GM19324 (cell line): ENCODE measurements around the gene TNFAIP1.

ENCODE experiments used
- ATAC-seq: cut with Tn5 transposase; IDR thresholded peaks from one replicate; pipeline ENCODE4 v1.9.1; 2021; ENCODE audit warnings: mild to moderate bottlenecking, moderate library complexity; ENCODE audit not compliant: unreplicated experiment, low FRiP score

TNFAIP1 gene

DNA sequence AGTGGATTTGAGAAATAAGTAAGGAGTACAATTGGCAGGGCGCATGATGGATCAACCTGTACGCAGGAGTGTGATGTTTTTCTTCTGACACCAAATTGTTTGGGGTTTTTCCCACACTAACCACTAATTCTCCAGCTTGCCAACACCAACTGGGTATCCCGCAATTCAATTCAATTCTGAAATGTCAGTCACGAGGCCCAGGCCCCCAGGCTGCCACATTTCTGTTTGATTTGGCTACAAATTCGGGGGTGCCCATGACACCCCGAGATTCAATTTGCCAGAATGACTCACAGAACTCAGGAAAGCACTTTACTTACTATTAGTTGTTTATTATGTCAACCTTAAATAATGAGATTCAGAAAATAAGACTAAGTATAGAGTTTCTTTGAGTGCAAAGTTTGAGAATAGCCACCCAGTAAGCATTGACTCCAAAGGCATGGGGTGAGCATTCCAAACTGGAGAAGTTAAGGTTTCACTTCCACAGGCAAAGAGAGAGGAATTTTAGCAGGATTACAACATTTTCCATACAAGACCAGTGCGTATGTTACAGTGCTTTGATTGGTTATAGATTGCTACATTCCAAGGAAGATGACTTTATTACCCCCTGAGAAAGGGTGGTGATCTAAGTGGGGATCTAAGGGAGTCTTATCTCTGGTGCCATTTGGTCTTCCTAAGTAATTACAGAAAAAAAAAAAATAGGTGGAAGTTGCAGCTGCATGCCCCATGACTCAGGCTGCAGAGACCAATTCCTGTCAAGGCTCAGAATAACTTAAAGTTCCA is 59.0 kb downstream of the TNFAIP1 start:
- no peak for ATAC-seq

GRCh38 chr17:28395426-28395825 is 59.9 kb downstream of the TNFAIP1 start:
- no peak for ATAC-seq

- ATAC-seq: no peak
Measured at GRCh38 chr17:28395968-28396367, 60.4 kb downstream of the TNFAIP1 start.
